Thoracic aorta (tissue), 2 donors: ENCODE measurements around the gene SCYGR4. TPM values are rescaled to one million over a fixed set of nuclear protein-coding genes. Genes with fewer than 3 reads are reported as not detected.

Experiments
- ATAC-seq: fragments of 150-250 bp; one replicate; pipeline ENCODE4 v1.8.0; 2017; ENCODE audit warnings: low read depth; ENCODE audit not compliant: insufficient number of reproducible peaks, low FRiP score
- DNase-seq: peaks from one replicate; pipeline ENCODE4 v3.0.0-alpha.2; 2020; ENCODE audit warnings: low spot score
- H3K27ac ChIP-seq, 2 donors: fragments of 200-600 bp; sonication (generic); 1 replicate in 1 of 2; 2 replicates in 1 of 2; pipeline ENCODE4 v1.5.1; 2016; ENCODE audit warnings: mild to moderate bottlenecking in 2 of 2, moderate library complexity in 2 of 2
- H3K27me3 ChIP-seq: fragments of 200-600 bp; sonication (generic); replicated peaks from 2 replicates; pipeline ENCODE4 v1.6.0; 2016; ENCODE audit warnings: mild to moderate bottlenecking; ENCODE audit not compliant: insufficient read depth
- H3K36me3 ChIP-seq: fragments of 200-600 bp; sonication (generic); one replicate; pipeline ENCODE4 v1.5.1; 2016
- H3K4me1 ChIP-seq, 2 donors: fragments of 200-600 bp; sonication (generic); 1 replicate in 1 of 2; 2 replicates in 1 of 2; pipeline versions ENCODE4 v1.5.1 to v1.6.0; 2016; ENCODE audit warnings: low read depth in 2 of 2, mild to moderate bottlenecking in 1 of 2; ENCODE audit not compliant: control insufficient read depth in 1 of 2
- H3K4me3 ChIP-seq: fragments of 200-600 bp; sonication (generic); 2 replicates; pipeline ENCODE4 v1.5.1; 2016; ENCODE audit warnings: mild to moderate bottlenecking
- H3K9me3 ChIP-seq: fragments of 200-600 bp; sonication (generic); 2 replicates; pipeline ENCODE4 v1.5.1; 2016
- CTCF ChIP-seq: fragments of 200-600 bp; sonication (generic); IDR thresholded peaks from one replicate; pipeline ENCODE4 v1.5.1; 2019; ENCODE audit warnings: antibody characterized with exemption
- total RNA-seq, 2 donors: library from RNA; depleted of rRNA; stranded (reverse); fragments of >200 nt; gene quantifications; one replicate each; pipeline versions ENCODE4 v1.1.0 to v1.2.3, GENCODE V29; 2016

Gene SCYGR4
- total RNA-seq, 2 donors from 2014 or later: not detected

- DNase-seq: no peak
- H3K27ac ChIP-seq: no peak overlapping the region
- no peaks in the 10 kb centered on the region for H3K9me3 ChIP-seq
- no peaks in the 10 kb centered on the region for H3K36me3 ChIP-seq
- no peak overlapping the region for H3K4me3 ChIP-seq
- H3K4me1 ChIP-seq: no peaks in the 10 kb centered on the region
- H3K27me3 ChIP-seq: no peaks in the 10 kb centered on the region
- TF ChIP-seq CTCF: no peak
- no peak for ATAC-seq
Measured at GRCh38 chr2:227653419-227653818, 36.1 kb downstream of the SCYGR4 start.

- no peak overlapping the region for H3K4me3 ChIP-seq
- H3K9me3 ChIP-seq: no peaks in the 10 kb centered on the region
- ATAC-seq (no peak), DNase-seq (no peak)
- H3K36me3 ChIP-seq: no peaks in the 10 kb centered on the region
- H3K27me3 ChIP-seq: no peaks in the 10 kb centered on the region
- H3K4me1 ChIP-seq: no peaks in the 10 kb centered on the region
- no peak for TF ChIP-seq CTCF
- no peak overlapping the region for H3K27ac ChIP-seq
Measured at GRCh38 chr2:227654426-227654825, 37.1 kb downstream of the SCYGR4 start.

- Histone ChIP-seq H3K27me3 (no peaks in the 10 kb centered on the region), H3K27ac (no peak overlapping the region), H3K4me1 (no peaks in the 10 kb centered on the region), H3K4me3 (no peak overlapping the region), H3K36me3 (no peaks in the 10 kb centered on the region), H3K9me3 (no peaks in the 10 kb centered on the region)
- no peak for DNase-seq
- ATAC-seq: no peak
- no peak for TF ChIP-seq CTCF
Measured at GRCh38 chr2:227655454-227655853, 38.2 kb downstream of the SCYGR4 start.

- Histone ChIP-seq H3K9me3 (no peaks in the 10 kb centered on the region), H3K4me1 (no peaks in the 10 kb centered on the region), H3K36me3 (no peaks in the 10 kb centered on the region), H3K27ac (no peak overlapping the region), H3K4me3 (no peak overlapping the region), H3K27me3 (no peaks in the 10 kb centered on the region)
- ATAC-seq (no peak), DNase-seq (no peak)
- no peak for TF ChIP-seq CTCF
Measured at GRCh38 chr2:227657199-227657845, 40.0 kb downstream of the SCYGR4 start.

- no peaks in the 10 kb centered on the region for H3K9me3 ChIP-seq
- no peak overlapping the region for H3K27ac ChIP-seq
- ATAC-seq (no peak), DNase-seq (no peak)
- no peaks in the 10 kb centered on the region for H3K36me3 ChIP-seq
- no peak overlapping the region for H3K4me3 ChIP-seq
- no peaks in the 10 kb centered on the region for H3K4me1 ChIP-seq
- no peaks in the 10 kb centered on the region for H3K27me3 ChIP-seq
- TF ChIP-seq CTCF: no peak
Measured at GRCh38 chr2:227661025-227661649, 43.8 kb downstream of the SCYGR4 start.
